ENCODE data around the gene GRAP2. TPM values are rescaled to one million over a fixed set of nuclear protein-coding genes. Genes with fewer than 3 reads are reported as not detected.
A peak's percentile ranks its signal among the peaks of the same experiment; 100 is the strongest.

GRAP2 gene
- total and polyA plus RNA-seq, 11 donors: 0.24 to 5.0 (median 0.85) TPM; not detected in 1

GRCh38 chr22:39994566-39995392, 93.9 kb downstream of the GRAP2 start, which contains the start of gene FAM83F:
FAM83F (plus strand) TSS chr22:39994954; CDS start chr22:39995043, 89 bp downstream.
- Histone ChIP-seq H3K4me3 (peak within 1 kb of the TSS in 8 of 12 donors; percentile 15 to 40 (median 26)), H3K4me1 (peaks cover 0 to 43% (median 7%) of the 10 kb centered on the region in 12 donors), H3K27me3 (peaks cover 0 to 50% (median 9%) of the 10 kb centered on the region in 9 donors), H3K36me3 (no peaks in the 10 kb centered on the region), H3K27ac (peak within 1 kb of the TSS in 3 of 12 donors; percentile 7 to 56 (median 19)), H3K9me3 (no peaks in the 10 kb centered on the region)
- intact Hi-C loops (cut with DNase I): no loop called here
- ATAC-seq: peak in 2 of 4 donors; percentile 6 to 44
- TF ChIP-seq, protein P1, sequence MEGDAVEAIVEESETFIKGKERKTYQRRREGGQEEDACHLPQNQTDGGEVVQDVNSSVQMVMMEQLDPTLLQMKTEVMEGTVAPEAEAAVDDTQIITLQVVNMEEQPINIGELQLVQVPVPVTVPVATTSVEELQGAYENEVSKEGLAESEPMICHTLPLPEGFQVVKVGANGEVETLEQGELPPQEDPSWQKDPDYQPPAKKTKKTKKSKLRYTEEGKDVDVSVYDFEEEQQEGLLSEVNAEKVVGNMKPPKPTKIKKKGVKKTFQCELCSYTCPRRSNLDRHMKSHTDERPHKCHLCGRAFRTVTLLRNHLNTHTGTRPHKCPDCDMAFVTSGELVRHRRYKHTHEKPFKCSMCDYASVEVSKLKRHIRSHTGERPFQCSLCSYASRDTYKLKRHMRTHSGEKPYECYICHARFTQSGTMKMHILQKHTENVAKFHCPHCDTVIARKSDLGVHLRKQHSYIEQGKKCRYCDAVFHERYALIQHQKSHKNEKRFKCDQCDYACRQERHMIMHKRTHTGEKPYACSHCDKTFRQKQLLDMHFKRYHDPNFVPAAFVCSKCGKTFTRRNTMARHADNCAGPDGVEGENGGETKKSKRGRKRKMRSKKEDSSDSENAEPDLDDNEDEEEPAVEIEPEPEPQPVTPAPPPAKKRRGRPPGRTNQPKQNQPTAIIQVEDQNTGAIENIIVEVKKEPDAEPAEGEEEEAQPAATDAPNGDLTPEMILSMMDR (IDR thresholded peaks at IDR 0.05): no peak
- no peak for TF ChIP-seq POLR2A (IDR thresholded peaks at IDR 0.05)
- no peak for DNase-seq
- 9 to 22% (median 14%) methylated on average over 18 to 115 of the region's 115 CpGs for WGBS, 4 donors

GRCh38 chr22:39995393-39996252, 94.7 kb downstream of the GRAP2 start:
- ATAC-seq: no peak
- intact Hi-C loops (cut with DNase I): no loop called here
- no peak for TF ChIP-seq POLR2A (IDR thresholded peaks at IDR 0.05)
- TF ChIP-seq, protein P1 (IDR thresholded peaks at IDR 0.05): no peak
- Histone ChIP-seq H3K27ac (peak overlapping the region in 3 of 12 donors; percentile 7 to 56 (median 19)), H3K4me3 (peak overlapping the region in 6 of 12 donors; percentile 26 to 40 (median 28)), H3K27me3 (peaks cover 0 to 50% (median 9%) of the 10 kb centered on the region in 9 donors), H3K4me1 (peaks cover 0 to 35% (median 6%) of the 10 kb centered on the region in 12 donors), H3K36me3 (no peaks in the 10 kb centered on the region), H3K9me3 (no peaks in the 10 kb centered on the region)
- DNase-seq: no peak
- 68 to 80% (median 79%) methylated on average over 9 to 35 of the region's 35 CpGs for WGBS, 4 donors

DNA sequence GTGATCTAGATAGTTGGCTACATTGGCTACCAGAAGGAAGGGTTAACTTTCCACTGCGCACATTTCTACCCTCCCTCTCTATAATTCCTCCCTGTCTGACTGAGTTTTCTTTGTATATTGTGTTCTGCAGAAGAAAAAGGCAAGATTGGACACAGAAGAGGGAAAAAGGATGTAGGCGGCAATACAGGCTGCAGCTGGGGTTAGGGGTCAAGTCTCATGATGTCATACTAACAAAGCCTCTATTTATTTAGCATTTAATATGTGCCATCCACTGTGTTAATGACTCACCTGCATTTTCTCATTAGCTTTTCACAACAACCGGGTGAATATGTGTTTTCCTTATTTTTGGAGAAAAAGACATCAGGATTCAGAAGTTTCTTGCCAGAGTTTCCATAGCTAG, 95.8 kb downstream of the GRAP2 start:
- DNase-seq (no peak), ATAC-seq (no peak)
- Histone ChIP-seq H3K27ac (no peak overlapping the region), H3K36me3 (no peaks in the 10 kb centered on the region), H3K9me3 (no peaks in the 10 kb centered on the region), H3K4me3 (no peak overlapping the region), H3K4me1 (peaks cover 0 to 27% (median 5%) of the 10 kb centered on the region in 12 donors), H3K27me3 (peaks cover 0 to 50% (median 9%) of the 10 kb centered on the region in 9 donors)
- intact Hi-C loops (cut with DNase I): no loop called here
- no peak for TF ChIP-seq POLR2A (IDR thresholded peaks at IDR 0.05)
- TF ChIP-seq, protein P1 (IDR thresholded peaks at IDR 0.05): no peak
- 79 to 87% (median 80%) methylated on average over 3 of the region's 3 CpGs for WGBS, 4 donors
